IPS DF 6.9 (cell line): Measurements from ENCODE around the gene CSKMT.
A peak's percentile ranks its signal among the peaks of the same experiment; 100 is the strongest.
"Not testable (repeated sequence)": the region's sequence is repeated elsewhere in the genome, so short reads cannot be mapped to it uniquely, and the experiment has no call there.

ENCODE experiments used
- DNase-seq: peaks from one replicate; pipeline ENCODE4 v3.0.0-alpha.2; 2013; ENCODE audit warnings: low read depth, low spot score
- H3K27ac ChIP-seq: one replicate; pipeline ENCODE4 v1.5.1; 2013; ENCODE audit warnings: low read length, control low read depth
- H3K27me3 ChIP-seq: 2 replicates; pipeline ENCODE4 v1.6.1; 2013; ENCODE audit warnings: mild to moderate bottlenecking, low read length; ENCODE audit not compliant: control insufficient read depth, insufficient read depth
- H3K36me3 ChIP-seq: 2 replicates; pipeline ENCODE4 v1.6.1; 2013; ENCODE audit warnings: low read length; ENCODE audit not compliant: control insufficient read depth, insufficient read depth
- H3K4me1 ChIP-seq: 2 replicates; pipeline ENCODE4 v1.6.1; 2013; ENCODE audit warnings: low read length; ENCODE audit not compliant: control insufficient read depth, insufficient read depth
- H3K4me3 ChIP-seq: 2 replicates; pipeline ENCODE4 v1.5.1; 2013; ENCODE audit warnings: mild to moderate bottlenecking, low read length
- H3K9me3 ChIP-seq: 2 replicates; pipeline ENCODE4 v1.6.1; 2013; ENCODE audit warnings: low read length, inconsistent platforms; ENCODE audit not compliant: control insufficient read depth, insufficient read depth
- WGBS: extraction: QIAGEN DNeasy Blood & Tissue Kit; methylation state at CpG from one replicate; pipeline ENCODE4 v1.1.7; 2013; ENCODE audit warnings: mixed read lengths, missing lambda C conversion rate; ENCODE audit not compliant: insufficient read length, insufficient coverage; 5-methylcytosine and 5-hydroxymethylcytosine counted together

Gene CSKMT

DNA sequence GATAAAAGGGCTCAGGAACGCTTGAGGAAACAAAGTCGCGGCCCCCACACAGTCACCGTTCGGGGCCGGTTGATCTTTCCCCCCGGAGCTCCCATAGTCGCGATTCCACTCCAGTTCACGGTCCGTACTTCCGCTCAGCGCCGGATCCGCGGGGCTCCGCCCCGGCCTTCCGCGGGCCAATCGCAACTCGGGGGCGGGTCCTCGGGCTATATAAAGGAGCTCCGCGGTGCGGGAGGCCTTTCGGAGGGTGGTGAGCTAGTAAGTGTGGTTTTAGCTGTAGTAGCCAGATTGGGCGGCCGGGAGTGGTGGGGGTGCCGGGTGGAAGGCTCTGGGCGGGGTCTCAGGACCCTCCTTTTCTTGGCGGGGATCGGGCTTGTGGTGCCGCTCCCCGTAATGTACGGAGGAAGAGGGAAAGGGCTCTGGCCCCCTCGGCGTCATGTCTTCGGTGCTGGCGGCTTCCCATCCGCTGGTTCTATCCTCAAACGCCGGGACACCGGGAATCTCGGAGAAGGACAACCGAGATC is at the start of gene CSKMT, which contains the start of gene C11orf98:
CSKMT (plus strand) TSS at position 238 of the 524 bp plus-strand sequence. CDS start 568 bp downstream, outside the sequence.
C11orf98 (minus strand) TSS at position 136 of the 524 bp plus-strand sequence; CDS start at position 95, 41 bp downstream.
- Histone ChIP-seq H3K4me1 (peaks cover 2% of the 10 kb centered on the region; the same call in 1 of the 2 replicates), H3K36me3 (peaks cover 4% of the 10 kb centered on the region; the same call in 1 of the 2 replicates), H3K27ac (no peak within 1 kb of the TSS), H3K4me3 (peak within 1 kb of the TSS; percentile 81), H3K9me3 (no peaks in the 10 kb centered on the region), H3K27me3 (no peaks in the 10 kb centered on the region)
- DNase-seq, result peak; percentile 60
- no CpG with 5 or more reads among the region's 47 CpGs for WGBS

DNA sequence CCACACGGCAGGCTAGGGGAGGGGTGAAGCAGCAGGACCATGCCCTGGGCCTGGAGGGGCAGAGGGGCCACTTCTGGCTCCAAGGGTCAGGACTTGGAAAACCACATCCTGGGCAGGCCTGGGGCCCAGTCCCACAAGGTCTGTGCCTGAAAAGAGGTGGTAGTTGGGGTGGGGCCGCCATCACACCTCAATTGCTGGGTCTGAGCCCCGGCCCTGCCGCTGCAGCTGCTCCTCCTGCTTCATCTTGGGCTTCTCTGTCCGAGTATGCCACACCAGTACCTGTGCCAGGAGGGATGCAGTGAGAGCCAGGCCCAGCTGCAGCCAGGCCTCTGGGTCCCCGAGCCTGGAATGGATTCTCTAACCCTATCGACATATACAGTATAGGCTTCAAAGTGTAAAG is 49.6 kb upstream of the CSKMT start:
- H3K36me3 ChIP-seq, result no peaks in the 10 kb centered on the region; the same call in 1 of the 2 replicates
- DNase-seq, result no peak
- no peaks in the 10 kb centered on the region; the same call in 1 of the 2 replicates for H3K4me1 ChIP-seq
- H3K27ac ChIP-seq, result no peak overlapping the region
- no CpG with 5 or more reads among the region's 7 CpGs for WGBS
- H3K27me3 ChIP-seq, result no peaks in the 10 kb centered on the region
- H3K9me3 ChIP-seq, result no peaks in the 10 kb centered on the region
- H3K4me3 ChIP-seq, result no peak overlapping the region

DNA sequence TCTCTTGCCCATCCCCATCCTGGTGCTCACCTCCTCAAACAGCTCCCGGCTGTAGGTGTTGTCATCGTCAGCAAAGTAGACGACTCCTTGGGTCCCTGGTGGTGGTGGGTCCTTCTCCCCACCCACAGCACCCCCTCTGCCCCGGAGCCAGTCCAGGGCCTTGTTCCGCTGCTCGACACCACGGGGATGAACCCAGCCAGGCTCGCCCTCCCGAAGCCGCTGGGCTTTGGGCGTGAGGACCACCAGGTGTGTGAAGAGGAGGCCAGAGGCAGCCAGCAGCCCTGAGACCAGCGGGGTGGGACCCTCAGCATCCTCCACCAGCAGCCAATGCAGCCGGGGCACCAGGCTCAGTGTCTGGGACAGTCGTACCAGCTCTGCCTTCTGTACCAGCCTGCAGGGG is 48.2 kb upstream of the CSKMT start:
- H3K4me1 ChIP-seq, DNase-seq, H3K27me3 ChIP-seq, H3K36me3 ChIP-seq, H3K27ac ChIP-seq, H3K9me3 ChIP-seq, H3K4me3 ChIP-seq: not testable (repeated sequence)
- no CpG with 5 or more reads among the region's 14 CpGs for WGBS

DNA sequence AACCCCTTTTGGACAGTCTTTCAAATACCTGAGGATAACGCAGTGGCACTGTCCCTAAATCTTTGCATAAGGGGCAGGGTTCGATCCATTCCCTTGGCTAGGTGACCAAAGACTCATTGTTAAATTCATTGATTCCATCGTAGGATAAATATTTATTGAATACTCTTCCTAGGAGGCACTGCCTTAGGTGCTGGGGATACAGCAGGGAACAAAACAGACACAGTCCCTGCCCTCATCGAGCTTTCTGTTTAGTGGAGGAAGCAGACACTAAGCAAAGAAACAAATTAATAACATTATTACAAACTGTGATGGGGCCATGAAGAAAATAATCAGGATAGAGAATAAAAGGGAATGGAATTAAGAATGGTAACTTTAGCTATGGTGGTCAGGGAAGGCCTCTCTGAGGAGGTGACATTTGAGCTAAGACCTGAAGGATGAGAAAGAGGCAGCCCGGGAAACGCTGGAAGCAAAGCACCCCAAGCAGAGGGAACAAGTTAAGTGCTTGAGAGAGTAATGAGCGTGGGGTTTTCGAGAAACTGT is 44.0 kb upstream of the CSKMT start:
- WGBS, result no CpG with 5 or more reads among the region's 8 CpGs

GRCh38 chr11:62621567-62622470 is 43.3 kb upstream of the CSKMT start, which contains the start of gene B3GAT3:
TSS of gene B3GAT3 (minus strand) at chr11:62621986. CDS start at chr11:62621947, 39 bp downstream.
- WGBS, result no CpG with 5 or more reads among the region's 77 CpGs
- H3K27me3 ChIP-seq, result no peaks in the 10 kb centered on the region
- DNase-seq, result peak; percentile 97
- H3K4me3 ChIP-seq, result peak within 1 kb of the TSS; percentile 81
- H3K4me1 ChIP-seq, result no peaks in the 10 kb centered on the region; the same call in 1 of the 2 replicates
- H3K36me3 ChIP-seq, result peaks cover 17% of the 10 kb centered on the region
- no peaks in the 10 kb centered on the region for H3K9me3 ChIP-seq
- H3K27ac ChIP-seq, result no peak within 1 kb of the TSS

More for the DNA sequence above, 44.0 kb upstream of the CSKMT start:
- Histone ChIP-seq H3K36me3 (peaks cover 10% of the 10 kb centered on the region), H3K4me1 (no peaks in the 10 kb centered on the region; the same call in 1 of the 2 replicates), H3K4me3 (peak overlapping the region; percentile 81; the same call in 1 of the 2 replicates), H3K9me3 (no peaks in the 10 kb centered on the region), H3K27me3 (no peaks in the 10 kb centered on the region), H3K27ac (no peak overlapping the region)
- DNase-seq, result no peak

DNA sequence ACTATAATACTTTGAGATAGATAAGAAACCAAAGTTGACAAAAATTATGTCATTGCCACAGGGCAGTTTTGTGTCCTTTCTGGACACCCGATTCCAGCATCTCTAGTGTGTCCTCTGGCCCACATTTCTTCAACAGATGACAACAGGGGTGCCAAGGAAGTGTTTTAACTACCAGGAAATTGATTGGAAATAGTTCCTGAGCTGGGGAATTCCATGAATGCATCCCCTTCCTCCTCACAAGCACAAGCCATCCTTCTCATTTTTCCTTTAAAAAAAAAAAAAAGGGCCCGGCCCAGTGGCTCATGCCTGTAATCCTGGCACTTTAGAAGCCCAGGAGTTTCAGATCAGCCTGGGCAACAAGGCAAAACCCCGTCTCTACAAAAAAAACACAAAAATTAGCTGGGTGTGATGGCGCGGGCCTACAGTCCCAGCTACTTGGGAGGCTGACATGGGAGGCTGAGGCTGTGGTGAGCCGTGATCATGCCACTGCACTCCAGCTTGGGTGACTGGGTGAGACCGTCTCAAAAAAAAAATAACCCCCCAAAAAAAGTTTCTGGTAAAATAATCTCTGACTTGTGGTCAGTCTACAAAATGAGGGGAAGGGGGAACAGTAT is 42.5 kb upstream of the CSKMT start:
- H3K36me3 ChIP-seq, result peaks cover 21% of the 10 kb centered on the region
- no peak overlapping the region for H3K27ac ChIP-seq
- no peak for DNase-seq
- H3K4me3 ChIP-seq, result no peak overlapping the region; the same call in 1 of the 2 replicates
- no CpG with 5 or more reads among the region's 7 CpGs for WGBS
- H3K4me1 ChIP-seq, result no peaks in the 10 kb centered on the region; the same call in 1 of the 2 replicates
- H3K27me3 ChIP-seq, result no peaks in the 10 kb centered on the region
- no peaks in the 10 kb centered on the region for H3K9me3 ChIP-seq

GRCh38 chr11:62627713-62628112 is 37.4 kb upstream of the CSKMT start:
- no peak overlapping the region for H3K4me3 ChIP-seq
- peaks cover 54% of the 10 kb centered on the region for H3K36me3 ChIP-seq
- H3K27ac ChIP-seq, result no peak overlapping the region
- H3K27me3 ChIP-seq, result no peaks in the 10 kb centered on the region
- WGBS, result no CpG with 5 or more reads among the region's 3 CpGs
- no peak for DNase-seq
- no peaks in the 10 kb centered on the region for H3K9me3 ChIP-seq
- H3K4me1 ChIP-seq, result no peaks in the 10 kb centered on the region

DNA sequence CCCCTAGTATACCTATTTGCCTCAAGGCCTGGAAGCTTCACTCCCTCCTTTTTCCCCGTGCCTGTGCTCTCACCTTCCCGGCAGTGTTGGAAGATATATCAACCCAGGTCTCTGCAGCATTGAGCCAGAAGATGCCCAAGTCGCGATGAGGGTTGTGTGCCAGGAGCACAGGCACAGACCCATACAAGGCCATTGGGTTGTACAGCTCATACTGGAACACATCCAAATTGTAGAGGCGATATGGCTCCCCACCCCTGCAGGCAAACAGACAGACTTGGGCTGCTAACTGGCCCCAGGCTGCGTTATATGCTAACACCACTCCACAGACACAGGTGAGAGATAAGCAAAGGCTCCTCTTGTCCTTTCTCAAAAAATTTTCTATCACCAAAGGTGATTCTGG is 32.6 kb upstream of the CSKMT start:
- Histone ChIP-seq H3K4me3 (no peak overlapping the region), H3K27me3 (no peaks in the 10 kb centered on the region), H3K27ac (no peak overlapping the region), H3K36me3 (peaks cover 60% of the 10 kb centered on the region), H3K9me3 (no peaks in the 10 kb centered on the region), H3K4me1 (no peaks in the 10 kb centered on the region)
- no peak for DNase-seq
- no CpG with 5 or more reads among the region's 6 CpGs for WGBS

- Histone ChIP-seq H3K4me1 (no peaks in the 10 kb centered on the region), H3K4me3 (no peak overlapping the region), H3K27ac (no peak overlapping the region), H3K27me3 (no peaks in the 10 kb centered on the region), H3K9me3 (no peaks in the 10 kb centered on the region), H3K36me3 (peaks cover 10% of the 10 kb centered on the region)
- no peak for DNase-seq
- no CpG with 5 or more reads among the region's 8 CpGs for WGBS
These were observed 20.9 kb upstream of the CSKMT start for GRCh38 chr11:62644220-62644619.

DNA sequence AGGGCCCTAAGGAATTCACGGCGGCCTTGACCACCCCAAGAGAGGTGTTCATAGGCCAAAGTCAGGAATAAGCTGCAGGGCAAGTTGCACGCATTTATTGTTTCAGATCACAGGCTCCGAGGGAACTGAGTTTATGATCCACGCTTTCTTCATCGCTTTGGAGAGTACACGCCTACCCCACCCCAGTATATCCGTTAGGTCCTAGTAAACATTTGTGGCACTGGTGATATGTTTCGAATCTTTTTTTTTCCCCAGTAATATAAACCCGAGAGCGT is 19.5 kb upstream of the CSKMT start:
- peak overlapping the region; percentile 75 for H3K4me3 ChIP-seq
- H3K9me3 ChIP-seq, result no peaks in the 10 kb centered on the region
- DNase-seq, result no peak
- WGBS, result no CpG with 5 or more reads among the region's 11 CpGs
- no peaks in the 10 kb centered on the region for H3K27me3 ChIP-seq
- no peaks in the 10 kb centered on the region for H3K4me1 ChIP-seq
- peaks cover 15% of the 10 kb centered on the region for H3K36me3 ChIP-seq
- no peak overlapping the region for H3K27ac ChIP-seq
